Kidney capillary endothelial cell (primary cell): Measurements from ENCODE around the gene ATP1B1.
A peak's percentile ranks its signal among the peaks of the same experiment; 100 is the strongest.
"Not testable (repeated sequence)": the region's sequence is repeated elsewhere in the genome, so short reads cannot be mapped to it uniquely, and the experiment has no call there.

Experiments used
- DNase-seq: peaks from one replicate; pipeline ENCODE4 v3.0.0-alpha.2; 2018; ENCODE audit warnings: low spot score

Gene ATP1B1

DNA sequence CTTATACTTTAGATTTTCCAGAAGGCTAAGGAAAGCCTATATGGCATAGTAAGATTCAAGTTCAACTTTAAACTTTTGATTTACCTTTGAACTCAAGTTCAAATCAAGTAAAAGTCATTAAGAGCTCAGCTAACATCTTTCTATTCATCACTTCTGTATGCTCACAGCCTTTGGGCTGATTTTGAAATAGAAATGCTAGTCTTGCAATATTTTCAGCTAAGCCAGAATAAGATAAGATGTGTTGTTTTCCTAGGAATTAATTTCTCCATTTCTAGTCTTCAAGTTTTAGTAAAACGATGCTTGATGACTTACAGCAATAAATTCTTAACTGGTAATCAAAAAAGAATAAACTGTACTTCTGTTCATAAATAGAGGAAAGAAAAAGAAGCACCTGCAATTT is 35.6 kb downstream of the ATP1B1 start:
- DNase-seq = no peak

DNA sequence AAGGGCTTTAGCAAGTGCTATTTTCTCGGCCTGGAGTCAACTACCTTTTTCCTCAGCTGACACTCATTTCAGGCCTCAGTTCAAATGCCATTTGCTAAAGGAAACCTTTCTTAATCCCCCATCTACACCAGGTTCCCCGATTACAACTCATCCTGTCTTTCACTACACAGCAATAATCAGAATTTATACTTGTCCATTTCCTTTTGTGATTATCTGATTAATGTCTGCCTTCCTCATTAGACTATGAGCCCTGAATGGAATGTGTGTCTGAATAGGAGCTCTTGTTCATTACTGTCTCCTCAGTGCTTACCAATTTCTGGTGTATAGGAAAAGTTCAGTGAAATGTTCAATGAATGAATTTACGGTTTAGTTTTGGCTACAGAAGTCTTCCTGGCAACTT is 36.9 kb downstream of the ATP1B1 start:
- no peak for DNase-seq

DNA sequence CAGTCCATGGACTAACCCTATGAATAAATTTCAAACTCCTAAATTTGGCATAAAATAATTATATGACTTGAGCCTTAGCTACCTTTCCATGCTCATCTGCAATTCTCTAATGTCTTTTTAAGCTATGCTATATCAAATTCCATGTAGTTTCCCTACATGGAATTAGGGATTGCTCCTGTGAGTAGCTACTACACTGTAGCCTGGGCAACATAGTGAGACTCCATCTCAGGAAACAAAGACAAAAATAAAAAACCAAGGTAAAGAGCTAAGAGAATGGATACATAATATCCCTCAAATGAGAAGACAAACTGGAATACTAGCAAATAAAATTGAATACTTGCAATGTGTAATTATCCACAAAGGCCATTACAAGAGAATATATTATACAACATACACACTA is 37.5 kb downstream of the ATP1B1 start:
- DNase-seq = no peak

DNA sequence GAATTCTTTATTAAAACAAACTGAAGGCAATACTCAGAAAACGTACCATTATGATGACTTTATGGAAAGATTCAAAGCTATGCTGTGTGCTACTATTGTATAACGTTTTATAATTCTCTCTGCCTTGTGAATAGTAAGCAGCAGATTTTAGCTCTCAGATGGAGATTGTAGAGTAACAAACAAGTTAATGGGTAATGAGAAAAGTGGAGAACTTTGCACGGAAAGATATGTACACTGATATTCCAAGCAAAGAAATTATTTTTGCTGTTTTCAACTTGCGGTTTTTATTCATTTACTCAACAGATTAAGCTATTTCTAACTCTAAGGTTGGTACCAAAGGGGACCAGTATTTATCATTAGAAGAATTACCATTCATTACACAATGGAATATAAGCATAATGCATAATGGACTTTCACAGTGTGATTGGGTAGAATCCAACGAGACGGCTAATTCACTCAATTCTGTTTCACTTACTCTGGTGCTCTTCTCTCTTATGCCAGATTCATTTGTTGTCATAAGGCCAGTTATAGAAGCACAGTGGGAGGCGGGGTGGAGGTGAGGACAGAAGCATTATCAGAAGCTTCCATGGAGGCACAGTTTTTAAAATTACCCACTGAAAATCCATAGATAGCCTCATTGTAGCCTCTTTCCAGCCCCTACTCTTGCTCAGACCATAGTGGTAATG is 38.6 kb downstream of the ATP1B1 start:
- DNase-seq = no peak

DNA sequence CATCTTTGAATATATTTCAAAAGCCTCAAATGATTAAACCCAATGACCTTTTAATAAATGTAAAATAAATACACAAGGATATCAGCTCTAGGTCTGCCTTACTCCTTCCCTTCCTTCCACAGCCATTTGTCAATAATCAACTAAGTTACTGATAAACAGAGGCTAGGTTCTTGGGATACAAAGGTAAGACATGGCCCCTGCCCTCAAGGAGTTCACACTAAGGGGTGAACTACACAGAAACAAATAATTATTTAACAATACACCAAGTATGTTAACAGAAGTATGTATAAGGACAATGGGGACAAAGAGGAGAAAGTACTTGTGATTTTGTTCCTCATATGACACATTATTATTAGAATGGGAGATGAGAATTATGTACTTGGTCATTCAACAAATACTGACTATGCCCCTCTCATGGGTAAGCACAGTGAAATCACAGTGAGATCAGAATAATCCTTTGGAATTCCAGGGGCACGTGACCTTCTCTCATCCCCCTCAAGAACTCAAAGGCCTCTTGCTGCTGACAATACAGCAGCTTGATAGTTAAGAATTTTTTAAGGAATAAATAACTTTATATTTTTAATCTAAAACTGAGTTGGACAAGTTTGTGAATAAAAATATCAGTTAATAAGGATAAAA is 40.2 kb downstream of the ATP1B1 start:
- no peak for DNase-seq

DNA sequence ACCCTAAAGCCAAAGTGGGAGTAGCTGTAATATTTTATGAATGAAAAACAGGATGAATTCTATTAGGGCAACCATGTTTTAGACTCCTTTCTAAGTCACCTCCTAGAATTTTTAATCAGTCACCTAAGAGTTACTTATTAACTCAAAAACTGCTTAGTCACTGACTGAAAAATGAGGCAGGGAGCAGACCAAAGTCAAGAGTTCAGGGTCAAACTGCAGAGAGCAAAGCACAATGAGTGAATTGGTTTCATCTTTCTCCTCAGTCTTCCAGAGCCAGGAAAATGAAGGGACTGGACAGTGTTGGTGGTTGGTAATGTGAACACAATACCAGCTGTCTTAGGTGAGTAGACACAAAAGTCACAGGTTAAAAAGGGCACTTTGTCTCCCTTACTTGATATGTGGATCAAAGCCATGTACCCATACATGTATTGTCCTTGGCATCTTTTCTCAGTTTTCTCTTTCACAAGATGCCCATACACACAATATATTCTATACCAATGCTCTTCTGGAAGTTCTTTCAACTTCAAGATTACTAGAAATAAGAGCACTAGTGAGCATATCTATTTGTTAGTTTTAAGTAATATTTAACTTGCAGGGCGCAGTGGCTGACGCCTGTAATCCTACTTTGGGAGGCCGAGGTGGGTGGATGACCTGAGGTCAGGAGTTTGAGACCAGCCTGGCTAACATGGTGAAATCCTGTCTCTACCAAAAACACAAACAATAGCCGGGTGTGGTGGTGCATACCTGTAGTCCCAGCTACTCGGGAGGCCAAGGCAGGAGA is 42.2 kb downstream of the ATP1B1 start:
- DNase-seq = no peak

DNA sequence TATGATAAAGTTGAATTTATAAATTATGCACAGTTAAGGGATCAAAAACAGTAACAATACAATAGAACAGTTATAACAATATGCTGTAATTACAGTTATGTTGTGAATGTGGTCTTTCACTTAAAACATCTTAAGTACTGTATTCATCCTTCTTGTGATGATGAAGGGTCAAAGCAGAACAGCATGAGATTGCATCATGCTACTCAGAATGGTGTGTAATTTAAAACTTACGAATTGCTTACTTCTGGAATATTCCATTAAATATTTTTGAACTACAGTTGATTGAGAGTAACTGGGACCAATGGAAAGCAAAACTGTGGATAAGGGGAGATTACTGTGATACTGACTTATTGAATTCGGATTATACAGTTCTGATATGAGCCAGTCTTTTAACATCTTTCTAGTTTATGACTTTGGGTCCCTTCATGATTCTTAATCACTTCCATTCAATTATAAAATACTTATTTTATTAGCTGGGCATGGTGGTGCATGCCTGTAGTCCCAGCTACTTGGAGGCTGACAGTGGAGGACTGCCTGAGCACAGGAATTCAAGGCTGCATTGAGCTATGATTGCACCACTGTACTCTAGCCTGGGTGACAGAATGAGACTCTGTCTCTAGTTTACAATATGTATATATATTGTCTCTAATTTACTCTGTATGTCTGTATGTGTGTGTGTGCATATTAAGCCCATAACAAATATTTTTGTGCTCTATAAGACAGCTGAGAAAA is 43.2 kb downstream of the ATP1B1 start:
- no peak for DNase-seq

DNA sequence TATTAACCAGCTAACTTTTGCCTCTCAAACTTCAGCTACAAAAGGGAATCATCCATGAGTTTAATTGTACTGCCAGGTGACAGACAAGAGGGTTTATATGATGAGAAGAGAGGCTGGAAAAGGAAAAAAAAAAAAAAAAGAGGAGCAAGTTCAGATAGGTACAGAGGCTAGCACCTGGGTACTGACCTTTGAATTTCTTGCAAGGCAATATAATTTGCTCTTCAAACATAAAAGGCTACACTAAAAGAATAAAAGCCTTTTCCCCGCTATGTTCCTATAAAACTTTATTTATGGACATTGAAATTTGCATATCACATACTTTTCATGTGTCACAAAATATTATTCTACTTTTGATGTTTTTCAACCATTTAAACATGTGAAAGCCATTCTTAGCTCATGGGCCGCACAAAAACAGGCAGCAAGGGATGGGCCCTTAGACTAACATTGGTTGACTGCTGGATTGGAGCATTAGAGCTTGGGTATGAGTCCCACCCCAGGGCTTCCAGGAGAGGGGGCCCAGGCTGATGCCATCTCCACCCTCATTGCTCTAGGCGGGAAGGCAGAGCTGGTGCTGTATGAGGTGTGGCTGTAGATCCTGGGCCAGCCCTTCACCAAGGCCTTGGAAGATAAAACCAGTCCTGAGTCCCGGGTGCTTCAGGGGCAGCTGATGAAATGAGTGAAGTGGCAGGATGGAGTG is 44.3 kb downstream of the ATP1B1 start:
- no peak for DNase-seq

DNA sequence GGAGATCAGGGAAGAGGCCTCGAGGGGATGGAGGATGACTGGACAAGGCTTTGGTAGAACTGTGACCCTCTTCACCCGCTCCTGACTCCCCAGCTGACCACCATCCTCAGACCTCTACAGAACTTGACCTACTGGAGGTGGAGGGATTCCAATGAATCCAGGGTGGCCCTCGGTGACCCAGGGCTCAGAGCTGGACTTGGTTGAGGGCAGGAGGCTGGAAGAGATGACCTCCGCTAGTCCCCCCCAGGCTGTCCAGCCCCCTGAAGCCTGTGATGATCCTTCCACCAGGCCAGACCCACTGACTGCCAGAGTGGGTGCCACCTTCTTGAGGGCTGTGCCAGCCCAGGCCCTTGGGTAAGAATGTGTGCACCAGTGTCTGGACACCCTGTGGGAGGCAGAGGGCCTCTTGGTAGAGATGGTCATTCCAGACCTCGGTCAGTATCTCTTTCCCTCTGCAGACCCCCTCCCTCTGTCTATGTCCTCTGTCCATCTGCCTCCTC is 44.9 kb downstream of the ATP1B1 start:
- no peak for DNase-seq

DNA sequence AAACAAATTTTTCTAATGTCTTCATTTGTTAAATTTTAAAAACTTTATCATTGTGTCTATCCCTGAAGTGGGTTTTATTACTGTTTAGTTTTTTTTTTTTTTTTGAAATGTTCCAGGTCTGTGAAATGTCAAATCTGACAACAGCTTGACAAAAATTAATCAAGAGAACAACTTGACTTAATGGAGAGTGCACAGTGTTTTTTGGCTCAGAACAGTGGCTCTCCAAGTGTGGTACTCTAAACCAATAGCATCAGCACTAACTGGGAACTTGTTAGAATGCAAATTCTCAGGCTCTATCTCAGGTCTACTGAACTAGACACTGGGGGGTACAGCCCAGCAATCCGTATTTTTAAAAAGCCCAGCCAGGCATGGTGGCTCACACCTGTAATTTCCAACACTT is 49.2 kb downstream of the ATP1B1 start:
- no peak for DNase-seq

DNA sequence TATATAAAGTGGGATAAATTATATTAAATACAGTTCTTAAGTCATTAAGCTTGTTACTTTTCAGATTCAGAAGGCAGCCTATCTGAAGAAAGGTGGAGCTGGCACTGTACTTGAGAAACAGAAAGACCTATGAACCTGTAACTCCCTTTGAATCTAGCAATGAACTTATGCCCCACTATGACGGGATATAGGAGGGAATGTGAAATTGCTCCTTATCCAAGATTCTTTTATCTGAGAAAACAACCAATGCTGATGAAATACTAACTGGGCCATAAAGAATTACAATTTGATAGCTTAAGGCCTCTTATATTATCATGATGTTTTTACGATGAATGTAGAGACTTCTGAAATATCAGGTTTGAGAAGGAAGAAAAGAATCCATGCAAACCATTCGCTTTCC is 50.1 kb downstream of the ATP1B1 start:
- DNase-seq = no peak

DNA sequence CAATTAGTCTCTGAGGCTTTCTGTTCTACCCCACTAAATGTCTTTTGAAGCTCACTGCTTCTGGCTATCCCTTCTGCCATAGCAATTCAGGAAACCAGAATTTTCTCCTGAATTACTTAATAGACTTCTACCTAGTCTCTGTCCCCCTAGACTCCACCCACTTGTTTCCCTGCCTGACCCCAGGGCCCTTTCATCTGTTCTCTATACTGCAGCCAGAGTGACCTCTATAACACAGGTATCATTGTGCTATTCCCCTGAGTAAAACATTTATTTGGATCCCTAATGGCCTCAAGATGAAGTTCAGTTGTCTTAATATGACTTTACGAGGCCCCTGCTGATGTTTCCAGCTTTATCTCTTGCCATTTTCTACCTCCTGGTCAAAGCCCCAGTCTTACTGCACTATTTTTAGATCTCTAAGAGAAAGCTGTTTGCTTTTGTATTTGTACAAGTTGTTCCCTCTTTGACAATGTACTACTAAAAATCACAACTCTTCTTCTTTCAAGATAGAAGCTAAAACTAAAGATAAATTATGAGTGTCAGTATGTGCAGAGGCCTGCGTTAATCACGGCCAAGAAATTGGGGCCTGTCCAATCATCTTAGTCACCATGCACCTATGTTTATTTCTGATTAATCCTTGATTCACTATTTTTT is 54.5 kb downstream of the ATP1B1 start:
- no peak for DNase-seq

DNA sequence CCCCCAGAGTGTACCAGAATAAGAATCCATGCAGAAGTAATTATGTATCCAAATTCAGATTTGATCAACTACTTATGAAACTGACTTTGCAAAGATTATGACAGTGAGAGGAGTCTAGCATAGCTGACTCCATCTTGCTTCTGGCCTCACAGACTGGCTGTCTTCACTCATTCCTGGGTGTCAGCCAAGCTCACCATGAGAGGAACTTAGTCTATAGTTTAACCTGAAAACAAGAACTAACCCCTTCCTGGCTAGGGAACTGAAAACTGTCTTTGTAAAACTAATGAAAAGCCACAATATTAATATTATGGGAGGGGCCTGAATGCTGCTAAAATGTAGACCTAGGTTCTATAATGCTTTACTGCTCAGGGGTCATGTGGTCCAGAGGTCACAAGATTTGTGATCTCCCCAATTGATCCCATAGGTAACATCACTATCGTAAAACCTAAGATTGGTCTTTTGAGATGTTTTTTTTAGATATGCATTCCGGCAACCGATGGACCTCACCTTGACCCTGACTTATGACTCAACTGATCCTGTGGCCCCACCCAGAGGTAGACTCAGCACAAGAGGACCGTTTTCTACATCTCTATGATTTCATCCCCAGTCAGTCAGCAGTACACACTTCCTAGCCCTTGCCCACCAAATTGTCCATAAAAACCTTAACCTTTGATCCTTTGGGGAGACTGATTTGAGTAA is 55.2 kb downstream of the ATP1B1 start:
- no peak for DNase-seq

DNA sequence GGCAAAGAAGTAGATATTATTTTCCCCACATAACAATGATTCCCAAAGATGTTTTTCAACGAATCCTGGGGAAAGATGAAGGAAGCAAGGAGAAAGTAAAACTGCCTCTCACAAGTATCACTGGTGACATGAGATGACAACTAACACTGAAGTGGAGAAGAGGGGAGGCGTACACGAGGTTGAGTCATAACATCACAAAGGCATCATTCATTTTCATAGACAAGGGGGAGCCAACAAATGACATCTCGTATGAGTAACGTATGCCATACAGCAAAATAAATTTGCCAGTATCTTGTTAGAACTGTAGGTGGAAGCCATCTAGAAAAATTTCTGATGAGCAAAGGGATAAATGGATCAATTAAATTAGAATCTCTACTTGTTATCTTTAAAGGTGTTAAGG is 56.6 kb downstream of the ATP1B1 start:
- DNase-seq = peak; percentile 32

DNA sequence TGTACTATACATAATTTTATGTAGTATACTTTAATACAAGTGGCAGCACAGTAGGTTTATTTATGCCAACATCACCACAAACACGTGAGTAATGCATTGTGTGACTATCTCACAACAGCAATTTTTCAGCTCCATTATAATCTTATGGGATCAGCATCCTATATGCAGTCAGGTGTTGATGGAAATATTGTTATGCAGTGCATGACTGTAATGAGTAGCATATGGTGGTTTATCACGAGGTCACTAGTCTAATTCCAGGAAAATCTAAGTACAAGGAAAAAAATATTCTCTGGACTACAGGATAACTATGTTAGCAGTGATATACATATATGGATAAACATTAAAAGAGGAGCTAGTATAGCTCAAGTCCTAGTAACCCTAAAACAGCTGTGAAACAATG is 69.0 kb downstream of the ATP1B1 start:
- no peak for DNase-seq

DNA sequence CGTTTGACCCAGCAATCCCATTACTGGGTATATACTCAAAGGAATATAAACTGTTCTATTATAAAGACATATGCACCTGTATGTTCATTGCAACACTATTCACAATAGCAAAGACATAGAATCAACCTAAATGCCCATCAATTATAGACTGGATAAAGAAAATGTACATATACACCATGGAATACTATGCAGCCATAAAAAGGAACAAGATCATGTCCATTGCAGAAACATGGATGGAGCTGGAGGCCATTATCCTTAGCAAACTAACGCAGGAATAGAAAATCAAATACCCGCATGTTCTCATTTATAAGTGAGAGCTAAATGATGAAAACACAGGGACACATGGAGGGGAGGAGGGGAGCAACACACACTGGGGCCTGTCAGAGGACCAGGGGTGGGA is 72.9 kb downstream of the ATP1B1 start:
- DNase-seq = not testable (repeated sequence)

DNA sequence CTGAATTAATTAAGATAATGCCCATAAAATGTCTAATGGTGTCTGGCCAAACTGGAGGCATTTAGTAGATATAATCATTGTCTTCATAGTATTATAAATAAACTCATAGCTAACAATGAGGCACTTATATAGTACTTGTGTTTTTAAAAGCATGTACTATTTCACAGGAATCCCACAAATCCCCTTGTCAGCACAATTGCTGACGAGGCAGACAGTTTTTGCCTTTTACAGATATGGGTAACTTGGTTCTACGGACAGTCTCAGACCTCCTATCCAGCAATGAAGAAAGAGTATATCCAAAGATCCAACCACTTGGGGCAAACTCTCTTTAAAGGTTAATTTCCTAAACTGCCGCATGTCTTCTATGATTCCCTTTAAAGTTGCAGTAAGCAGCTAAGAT is 73.7 kb downstream of the ATP1B1 start:
- no peak for DNase-seq
